Effector memory CD8-positive, alpha-beta T cell (primary cell): ENCODE data around the gene PTGDR2.

ENCODE experiments used
- ATAC-seq: fragments of 150-1000 bp; cut with Tn5 transposase; replicated peaks from 2 replicates; pipeline ENCODE4 v1.10.0; 2021; ENCODE audit warnings: mild to moderate bottlenecking, moderate library complexity
- DNase-seq, 3 experiments: peaks; one replicate each; pipeline ENCODE4 v3.0.0; 2021
- H3K27ac Mint-ChIP-seq, 2 donors: one replicate each; pipeline ENCODE4 v1.8.0; 2022; ENCODE audit warnings: mild to moderate bottlenecking in 2 of 2, mixed read lengths in 2 of 2, moderate library complexity in 2 of 2
- H3K27me3 Mint-ChIP-seq, 2 donors: one replicate each; pipeline ENCODE4 v1.8.0; 2022; ENCODE audit warnings: mixed read lengths in 2 of 2
- H3K36me3 Mint-ChIP-seq: one replicate; pipeline ENCODE4 v1.8.0; 2022; ENCODE audit warnings: mild to moderate bottlenecking, moderate library complexity, mixed read lengths; ENCODE audit not compliant: insufficient read depth
- H3K4me1 Mint-ChIP-seq, 2 donors: one replicate each; pipeline ENCODE4 v1.8.0; 2022; ENCODE audit warnings: low read depth in 2 of 2, mixed read lengths in 2 of 2
- H3K4me3 Mint-ChIP-seq, 2 donors: one replicate each; pipeline ENCODE4 v1.8.0; 2022; ENCODE audit warnings: mild to moderate bottlenecking in 2 of 2, mixed read lengths in 2 of 2, moderate library complexity in 2 of 2
- H3K9me3 Mint-ChIP-seq, 2 donors: one replicate each; pipeline ENCODE4 v1.8.0; 2022; ENCODE audit warnings: mixed read lengths in 2 of 2

The PTGDR2 gene

GRCh38 chr11:60870733-60871377 lies 15.1 kb upstream of the PTGDR2 start:
- no peak for ATAC-seq
- Mint-ChIP-seq H3K4me3 (no peak overlapping the region), H3K4me1 (peaks cover 0 to 17% of the 10 kb centered on the region in 2 donors), H3K27me3 (peaks cover 6 to 19% of the 10 kb centered on the region in 2 donors), H3K9me3 (no peaks in the 10 kb centered on the region), H3K36me3 (no peaks in the 10 kb centered on the region), H3K27ac (peak overlapping the region in 1 of 2 donors; percentile 15)
- no peak for DNase-seq

- Mint-ChIP-seq H3K4me3 (no peak overlapping the region), H3K9me3 (no peaks in the 10 kb centered on the region), H3K4me1 (peaks cover 0 to 17% of the 10 kb centered on the region in 2 donors), H3K27me3 (peaks cover 6 to 19% of the 10 kb centered on the region in 2 donors), H3K27ac (no peak overlapping the region), H3K36me3 (no peaks in the 10 kb centered on the region)
- DNase-seq (no peak), ATAC-seq (no peak)
These were observed 14.5 kb upstream of the PTGDR2 start for GRCh38 chr11:60870276-60870675.

GRCh38 chr11:60869451-60869825 lies 13.7 kb upstream of the PTGDR2 start:
- ATAC-seq (no peak), DNase-seq (no peak)
- Mint-ChIP-seq H3K4me3 (no peak overlapping the region), H3K27me3 (peaks cover 6 to 19% of the 10 kb centered on the region in 2 donors), H3K4me1 (peaks cover 0 to 17% of the 10 kb centered on the region in 2 donors), H3K27ac (no peak overlapping the region), H3K9me3 (no peaks in the 10 kb centered on the region), H3K36me3 (no peaks in the 10 kb centered on the region)

- Mint-ChIP-seq H3K27ac (no peak overlapping the region), H3K4me1 (peaks cover 0 to 17% of the 10 kb centered on the region in 2 donors)
These were observed 13.1 kb upstream of the PTGDR2 start for GRCh38 chr11:60868682-60869450.

GRCh38 chr11:60867871-60868681 lies 12.3 kb upstream of the PTGDR2 start:
- no peak overlapping the region for H3K4me3 Mint-ChIP-seq
- peaks cover 0 to 15% of the 10 kb centered on the region in 2 donors for H3K4me1 Mint-ChIP-seq
- H3K36me3 Mint-ChIP-seq: no peaks in the 10 kb centered on the region
- ATAC-seq (no peak), DNase-seq (no peak)
- H3K9me3 Mint-ChIP-seq: no peaks in the 10 kb centered on the region
- no peak overlapping the region for H3K27ac Mint-ChIP-seq
- H3K27me3 Mint-ChIP-seq: peaks cover 6 to 19% of the 10 kb centered on the region in 2 donors

More at GRCh38 chr11:60868682-60869450, 13.1 kb upstream of the PTGDR2 start:
- ATAC-seq (no peak), DNase-seq (no peak)
- H3K27me3 Mint-ChIP-seq: peaks cover 6 to 19% of the 10 kb centered on the region in 2 donors
- no peak overlapping the region for H3K4me3 Mint-ChIP-seq
- H3K36me3 Mint-ChIP-seq: no peaks in the 10 kb centered on the region
- no peaks in the 10 kb centered on the region for H3K9me3 Mint-ChIP-seq

- H3K4me1 Mint-ChIP-seq: peaks cover 0 to 14% of the 10 kb centered on the region in 2 donors
- no peaks in the 10 kb centered on the region for H3K36me3 Mint-ChIP-seq
- no peak within 1 kb of the TSS for H3K27ac Mint-ChIP-seq
- ATAC-seq: no peak
- H3K4me3 Mint-ChIP-seq: no peak within 1 kb of the TSS
- no peaks in the 10 kb centered on the region for H3K9me3 Mint-ChIP-seq
- H3K27me3 Mint-ChIP-seq: peaks cover 6 to 25% of the 10 kb centered on the region in 2 donors
- DNase-seq: no peak
These were observed 11.4 kb upstream of the PTGDR2 start, which contains the start of gene ZP1 for GRCh38 chr11:60866911-60867870. Gene ZP1 (plus strand): TSS chr11:60867542. CDS start chr11:60867562, 20 bp downstream.

GRCh38 chr11:60864856-60865513 lies 9.2 kb upstream of the PTGDR2 start:
- ATAC-seq: no peak
- Mint-ChIP-seq H3K4me1 (peaks cover 0 to 3% of the 10 kb centered on the region in 2 donors), H3K27ac (no peak overlapping the region)

GRCh38 chr11:60863550-60864521 lies 8.1 kb upstream of the PTGDR2 start:
- Mint-ChIP-seq H3K4me3 (no peak overlapping the region), H3K9me3 (no peaks in the 10 kb centered on the region), H3K27ac (peak overlapping the region in 1 of 2 donors; percentile 30), H3K27me3 (peaks cover 0 to 14% of the 10 kb centered on the region in 2 donors), H3K36me3 (no peaks in the 10 kb centered on the region), H3K4me1 (peaks cover 0 to 5% of the 10 kb centered on the region in 2 donors)
- DNase-seq (no peak), ATAC-seq (no peak)

More at GRCh38 chr11:60864856-60865513, 9.2 kb upstream of the PTGDR2 start:
- DNase-seq: no peak
- no peaks in the 10 kb centered on the region for H3K36me3 Mint-ChIP-seq
- peaks cover 6 to 25% of the 10 kb centered on the region in 2 donors for H3K27me3 Mint-ChIP-seq
- no peaks in the 10 kb centered on the region for H3K9me3 Mint-ChIP-seq
- H3K4me3 Mint-ChIP-seq: no peak overlapping the region

- Mint-ChIP-seq H3K27ac (no peak overlapping the region), H3K4me3 (no peak overlapping the region), H3K4me1 (peaks cover 5 to 7% of the 10 kb centered on the region in 2 donors), H3K27me3 (peaks cover 0 to 8% of the 10 kb centered on the region in 2 donors), H3K9me3 (no peaks in the 10 kb centered on the region), H3K36me3 (no peaks in the 10 kb centered on the region)
- no peak for ATAC-seq
- DNase-seq: no peak
These were observed 6.4 kb upstream of the PTGDR2 start for GRCh38 chr11:60862171-60862570.

- H3K4me1 Mint-ChIP-seq: peaks cover 5 to 7% of the 10 kb centered on the region in 2 donors
- no peaks in the 10 kb centered on the region for H3K36me3 Mint-ChIP-seq
- H3K27ac Mint-ChIP-seq: no peak overlapping the region
- no peaks in the 10 kb centered on the region for H3K9me3 Mint-ChIP-seq
- peaks cover 0 to 8% of the 10 kb centered on the region in 2 donors for H3K27me3 Mint-ChIP-seq
- H3K4me3 Mint-ChIP-seq: no peak overlapping the region
- ATAC-seq (no peak), DNase-seq (no peak)
These were observed 5.2 kb upstream of the PTGDR2 start for GRCh38 chr11:60860943-60861342.

GRCh38 chr11:60859616-60860250 lies 4.0 kb upstream of the PTGDR2 start:
- Mint-ChIP-seq H3K36me3 (no peaks in the 10 kb centered on the region), H3K27me3 (peaks cover 0 to 8% of the 10 kb centered on the region in 2 donors), H3K4me3 (no peak overlapping the region), H3K9me3 (no peaks in the 10 kb centered on the region), H3K4me1 (peaks cover 5 to 7% of the 10 kb centered on the region in 2 donors), H3K27ac (peak overlapping the region in 1 of 2 donors; percentile 18)
- ATAC-seq (no peak), DNase-seq (no peak)
